Limb (tissue), 2 donors: ENCODE results near the gene STKLD1.
A peak's percentile ranks its signal among the peaks of the same experiment; 100 is the strongest.
"Not testable (repeated sequence)": the region's sequence is repeated elsewhere in the genome, so short reads cannot be mapped to it uniquely, and the experiment has no call there.

ENCODE experiments used
- DNase-seq, 2 donors: peaks; one replicate each; pipeline ENCODE4 v3.0.0-alpha.2; 2016; ENCODE audit errors: extremely low spot score in 2 of 2

The STKLD1 gene

GRCh38 chr9:133375724-133376654, at the start of gene STKLD1, which contains the start of gene SURF4:
STKLD1 (plus strand) TSS chr9:133376366; CDS start chr9:133376474, 108 bp downstream.
SURF4 (minus strand) TSS chr9:133376060; CDS start chr9:133375969, 91 bp downstream.
- DNase-seq = peak; percentile 97 to 98

- DNase-seq = not testable (repeated sequence)
Observed at GRCh38 chr9:133327021-133327420, 49.1 kb upstream of the STKLD1 start.

DNA sequence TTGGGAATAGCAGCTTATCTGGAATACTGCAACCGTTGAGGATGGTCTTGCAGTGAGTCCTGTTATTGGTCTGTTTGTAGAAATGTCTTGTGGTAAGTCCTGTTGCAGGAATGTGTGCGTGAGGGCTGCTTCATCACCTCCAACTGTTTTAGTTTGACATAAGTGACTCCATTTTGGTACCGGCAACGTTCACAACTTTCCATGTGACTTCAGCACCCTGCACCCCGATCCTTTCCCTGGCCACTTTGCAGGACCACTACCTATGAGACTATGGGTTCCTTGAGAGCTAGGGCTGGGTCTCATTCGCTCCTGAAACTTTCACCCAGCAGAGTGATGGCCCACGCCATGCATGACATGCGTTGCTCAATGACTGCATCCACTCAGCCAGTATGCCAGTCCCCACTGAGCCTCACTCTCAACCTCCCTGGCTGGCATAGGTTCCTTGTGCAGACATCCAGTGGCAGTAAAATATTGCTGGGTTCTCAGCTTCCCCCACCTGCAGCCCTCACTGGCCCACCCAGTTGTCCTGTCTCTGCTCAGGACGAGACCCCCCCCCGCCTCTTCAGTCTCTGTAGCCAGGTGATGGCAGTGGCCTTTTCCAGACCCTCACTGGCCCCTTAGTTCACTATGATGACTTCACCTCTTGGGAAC, 48.2 kb upstream of the STKLD1 start:
- DNase-seq = no peak

DNA sequence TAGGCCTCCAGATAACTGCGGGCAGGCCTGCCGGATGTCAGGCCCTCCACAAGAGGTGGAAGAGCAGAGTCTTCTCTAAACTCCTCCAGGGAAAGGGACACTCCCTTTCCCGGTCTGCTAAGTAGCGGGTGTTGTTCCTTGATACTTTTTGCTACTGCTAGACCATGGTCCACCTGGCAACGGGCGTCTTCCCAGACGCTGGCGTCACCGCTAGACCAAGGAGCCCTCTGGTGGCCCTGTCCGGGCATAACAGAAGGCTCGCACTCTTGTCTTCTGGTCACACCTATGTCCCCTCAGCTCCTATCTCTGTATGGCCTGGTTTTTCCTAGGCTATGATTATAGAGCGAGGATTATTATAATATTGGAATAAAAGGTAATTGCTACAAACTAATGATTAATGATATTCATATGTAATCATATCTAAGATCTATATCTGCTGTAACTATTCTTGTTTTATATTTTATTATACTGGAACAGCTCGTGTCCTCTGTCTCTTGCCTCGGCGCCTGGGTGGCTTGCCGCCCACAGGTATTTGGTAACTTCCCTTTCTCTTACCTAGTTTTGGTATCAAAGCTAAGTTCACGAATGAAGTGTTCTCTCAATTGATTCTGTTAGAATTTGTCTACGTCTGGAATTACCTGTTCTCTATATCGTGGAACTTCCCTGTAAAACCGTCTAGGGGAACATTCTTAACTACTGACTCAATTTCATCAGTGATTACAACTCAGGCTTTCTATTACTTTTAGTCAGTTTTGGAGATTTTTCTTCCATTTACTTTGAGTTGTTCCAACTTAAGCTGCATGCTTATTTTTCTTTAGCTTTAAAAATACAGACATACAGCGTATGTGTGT, 46.6 kb upstream of the STKLD1 start:
- DNase-seq = not testable (repeated sequence)

DNA sequence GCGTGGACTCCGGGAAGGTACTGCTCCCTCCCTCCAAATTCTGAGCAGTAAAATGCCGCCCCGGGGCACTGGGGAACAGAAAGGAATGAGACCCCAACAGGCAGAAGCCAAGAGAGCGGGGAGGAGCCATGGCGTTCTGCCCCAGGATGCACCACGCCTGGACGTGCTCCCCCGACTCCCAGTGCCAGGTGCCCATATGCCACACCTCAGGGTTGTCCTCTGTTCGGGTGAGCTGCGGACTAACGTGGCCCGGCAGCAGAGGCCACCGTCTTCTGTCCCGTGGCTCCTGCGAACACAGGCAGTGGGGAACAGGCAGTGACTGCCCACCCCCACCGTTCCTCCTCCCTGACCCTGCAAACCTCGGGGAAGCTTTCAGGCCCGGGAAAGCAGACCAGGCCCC, 44.9 kb upstream of the STKLD1 start:
- no peak for DNase-seq

DNA sequence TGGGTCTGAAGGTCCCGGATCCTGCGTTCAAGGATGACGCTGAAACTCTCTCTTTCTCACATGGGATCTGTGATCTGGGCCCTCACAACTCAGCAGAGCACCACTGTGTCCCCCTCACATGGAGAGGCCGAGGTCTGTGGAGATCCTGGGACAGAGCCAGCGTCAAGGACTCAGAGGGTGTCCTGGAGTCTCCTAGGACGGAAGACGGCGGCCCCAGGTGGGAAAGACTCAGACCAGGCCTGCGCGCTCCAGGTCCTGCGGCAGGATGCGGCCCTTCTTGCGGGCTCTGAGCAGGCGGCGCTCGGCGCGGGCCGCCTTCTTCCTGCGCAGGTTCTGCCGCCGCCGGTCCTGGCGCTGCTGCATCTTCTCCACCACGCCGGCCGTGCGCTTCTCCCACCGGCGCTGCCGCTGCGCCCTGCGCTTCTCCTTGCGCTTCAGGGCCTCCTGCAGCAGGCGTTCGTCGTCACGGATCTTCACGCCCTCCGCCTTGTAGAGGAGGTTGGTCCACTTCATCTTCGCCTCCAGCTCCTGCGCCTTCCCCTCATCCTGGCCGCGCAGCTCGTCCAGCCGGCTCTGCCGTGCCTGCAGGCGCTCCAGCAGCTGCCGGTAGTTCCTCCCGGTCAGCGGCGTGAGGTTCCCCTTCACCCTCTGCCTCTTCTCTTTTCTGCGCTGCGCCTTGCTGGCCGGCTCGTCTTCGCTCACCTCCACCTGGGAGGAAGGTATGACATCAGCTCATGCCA, 44.4 kb upstream of the STKLD1 start:
- no peak for DNase-seq

DNA sequence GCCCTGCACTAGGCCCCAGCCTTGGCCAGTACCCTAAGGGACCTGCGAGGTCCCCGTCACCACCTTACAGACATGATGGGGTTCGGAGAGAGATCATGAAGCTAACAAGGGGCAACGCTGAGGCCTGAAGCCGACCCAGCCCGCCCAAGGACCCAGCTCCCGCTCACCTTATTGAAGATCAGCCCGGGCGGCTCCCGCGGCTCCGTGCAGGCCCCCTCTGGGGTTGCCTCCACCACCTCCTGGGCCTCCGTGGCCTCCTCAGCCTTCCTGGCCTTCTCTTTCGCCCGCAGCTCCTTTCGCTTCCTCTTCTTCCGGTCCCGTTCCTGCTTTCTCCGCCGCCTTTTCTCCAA, 43.8 kb upstream of the STKLD1 start:
- no peak for DNase-seq

DNA sequence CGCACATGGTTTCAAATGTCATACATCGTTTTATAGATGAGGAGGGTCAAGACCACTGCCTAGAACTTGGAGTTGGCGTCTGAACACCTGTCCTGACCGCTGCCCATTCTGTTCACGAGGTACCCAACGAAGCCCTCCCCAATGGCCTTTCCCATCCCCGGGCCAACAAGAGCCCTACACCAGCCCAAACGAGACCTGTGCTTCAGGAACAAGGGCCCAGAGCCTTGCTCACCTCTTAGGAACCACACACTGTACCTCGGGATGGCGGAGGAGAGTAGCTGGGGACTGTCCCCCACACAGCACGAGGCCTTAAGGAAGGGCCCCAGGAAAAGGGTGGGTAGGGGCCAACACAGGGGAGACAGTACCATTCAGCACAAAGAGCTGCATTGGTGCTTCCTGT, 43.2 kb upstream of the STKLD1 start:
- DNase-seq = no peak

GRCh38 chr9:133333566-133333965, 42.6 kb upstream of the STKLD1 start:
- DNase-seq = no peak

GRCh38 chr9:133334161-133334560, 42.0 kb upstream of the STKLD1 start:
- DNase-seq = no peak

DNA sequence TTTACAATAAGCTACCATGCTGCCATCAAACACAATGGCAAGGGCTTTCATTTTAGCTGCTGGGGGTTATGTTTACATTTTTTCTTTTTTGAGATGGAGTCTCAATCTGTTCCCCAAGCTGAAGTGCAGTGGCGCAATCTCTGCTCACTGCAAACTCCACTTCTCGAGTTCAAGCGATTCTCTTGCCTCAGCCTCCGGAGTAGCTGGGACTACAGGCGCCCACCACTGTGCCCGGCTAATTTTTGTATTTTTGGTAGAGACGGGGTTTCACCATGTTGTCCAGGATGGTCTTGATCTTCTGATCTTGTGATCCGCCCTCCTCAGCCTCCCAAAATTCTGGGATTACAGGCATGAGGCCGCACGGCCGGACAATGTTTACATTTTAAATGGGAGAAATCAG, 41.3 kb upstream of the STKLD1 start:
- DNase-seq = not testable (repeated sequence)

DNA sequence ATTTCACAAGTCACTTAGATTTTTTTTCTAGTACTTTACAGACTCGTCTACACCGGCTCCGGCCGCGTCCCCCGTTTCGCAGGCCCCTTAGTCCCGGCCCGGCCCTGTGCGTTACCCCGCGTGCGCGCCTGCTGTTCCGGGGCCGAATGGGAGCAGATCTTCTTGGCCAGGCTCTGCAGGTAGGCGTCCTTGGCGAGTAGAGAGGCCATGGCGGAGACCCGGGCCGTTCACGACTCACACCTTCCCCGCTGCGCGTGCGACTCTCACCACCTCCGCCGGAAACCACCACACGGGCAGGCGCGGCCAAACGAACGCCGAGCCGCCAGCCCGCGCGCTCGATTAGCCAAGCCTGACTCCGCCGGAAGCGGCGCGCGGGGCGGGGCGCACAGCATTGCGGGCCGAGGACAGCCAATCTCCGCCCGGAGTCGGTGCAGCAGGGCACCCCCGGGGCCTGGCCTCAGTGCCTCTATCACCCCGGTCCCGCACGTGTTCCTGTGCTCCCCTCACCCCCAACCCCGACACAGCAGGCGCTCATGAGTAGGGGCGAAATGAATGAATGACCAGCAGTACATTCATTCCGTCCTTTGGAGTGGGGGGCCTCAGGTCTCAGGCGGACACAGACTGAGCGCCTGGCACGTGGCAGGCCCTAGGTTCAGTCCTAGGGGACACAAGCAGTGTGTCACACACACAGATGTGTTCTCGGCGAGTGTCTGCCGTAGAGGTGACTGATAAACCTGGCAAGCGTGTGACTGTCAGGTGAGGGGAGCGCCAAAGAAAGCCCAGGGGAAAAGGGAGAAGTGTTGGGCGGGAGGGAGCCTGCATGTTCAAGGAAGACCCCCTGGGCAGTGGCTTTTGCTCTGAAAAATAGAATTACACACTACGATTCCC, 40.0 kb upstream of the STKLD1 start, which contains the start of gene SURF6:
SURF6 (minus strand) TSS at position 265 of the 888 bp plus-strand sequence; CDS start at position 209, 56 bp downstream.
- peak; percentile 90 to 93 for DNase-seq

DNA sequence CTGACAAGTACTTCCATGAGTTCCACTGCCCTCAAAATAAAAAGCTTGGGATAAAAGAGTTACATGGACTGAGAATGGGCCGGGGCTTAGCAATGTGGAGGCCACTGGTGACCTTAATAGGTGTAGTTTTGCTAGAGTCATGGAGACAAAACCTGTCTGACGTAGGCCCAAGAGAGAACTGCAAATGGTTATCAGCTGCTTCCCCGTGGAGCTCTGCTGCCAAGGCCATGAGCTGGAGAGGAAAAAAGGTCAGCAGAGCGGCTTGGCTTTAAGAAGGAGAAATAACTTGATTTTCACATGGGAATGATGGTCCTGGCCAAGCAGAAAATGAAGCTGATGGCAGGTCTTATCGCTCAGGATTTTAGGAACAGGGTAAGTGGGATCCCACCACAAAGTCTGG, 36.5 kb upstream of the STKLD1 start:
- no peak for DNase-seq

DNA sequence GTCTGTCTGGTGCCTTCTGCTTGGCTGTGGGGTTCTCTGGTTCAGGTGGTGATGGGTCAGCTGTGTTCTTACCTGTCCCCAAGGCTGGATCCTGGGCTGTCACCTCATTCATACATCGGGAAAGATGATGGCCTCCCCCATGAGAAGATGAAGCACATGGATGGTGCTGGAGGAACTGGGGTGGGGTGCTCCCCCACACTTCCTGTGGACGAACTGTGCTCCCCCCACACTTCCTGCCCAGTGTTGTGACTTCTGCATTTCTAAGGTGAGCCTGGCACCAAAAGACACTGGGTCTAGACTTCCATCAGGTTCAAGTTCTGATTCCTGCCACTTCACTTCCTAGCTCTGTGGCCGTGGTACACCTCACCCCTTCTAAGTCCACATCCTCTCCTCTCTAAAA, 35.9 kb upstream of the STKLD1 start:
- DNase-seq = no peak

- DNase-seq = no peak
Observed at GRCh38 chr9:133340916-133341315, 35.2 kb upstream of the STKLD1 start.

DNA sequence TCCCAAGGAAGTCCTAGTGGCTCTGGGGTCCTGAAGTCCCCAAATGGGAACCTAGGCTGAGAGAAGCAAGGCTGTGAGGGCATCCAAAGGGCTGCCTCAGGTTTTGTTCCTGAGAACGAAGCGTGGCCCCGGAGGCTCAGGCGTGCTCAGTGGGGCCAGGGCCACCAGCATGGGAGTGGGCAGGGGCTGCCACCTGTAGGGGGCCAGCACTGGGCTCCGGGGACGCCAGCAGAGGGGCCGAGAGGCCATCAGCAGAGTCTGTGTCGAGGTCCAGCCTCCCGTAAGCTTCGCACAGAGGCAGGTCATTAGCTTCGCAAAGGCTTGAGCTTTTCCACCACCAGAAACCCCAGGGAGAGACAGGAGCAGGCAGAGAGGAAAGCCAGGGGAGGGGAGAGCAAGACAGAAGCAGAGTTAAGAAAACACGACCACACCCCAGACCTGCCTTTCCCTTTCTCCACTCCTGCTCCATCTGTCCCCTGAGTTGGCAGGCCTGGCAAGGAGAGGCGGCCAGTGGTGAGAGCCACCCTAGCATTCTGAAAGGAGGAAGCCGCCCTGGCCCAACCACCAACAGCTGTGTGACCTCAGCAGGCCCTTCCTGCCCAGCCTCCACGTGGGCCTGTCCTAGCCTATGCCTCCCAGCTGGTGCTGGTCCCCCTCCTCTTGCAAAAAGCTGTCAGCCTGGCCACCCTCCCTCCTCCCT, 34.6 kb upstream of the STKLD1 start:
- no peak for DNase-seq

DNA sequence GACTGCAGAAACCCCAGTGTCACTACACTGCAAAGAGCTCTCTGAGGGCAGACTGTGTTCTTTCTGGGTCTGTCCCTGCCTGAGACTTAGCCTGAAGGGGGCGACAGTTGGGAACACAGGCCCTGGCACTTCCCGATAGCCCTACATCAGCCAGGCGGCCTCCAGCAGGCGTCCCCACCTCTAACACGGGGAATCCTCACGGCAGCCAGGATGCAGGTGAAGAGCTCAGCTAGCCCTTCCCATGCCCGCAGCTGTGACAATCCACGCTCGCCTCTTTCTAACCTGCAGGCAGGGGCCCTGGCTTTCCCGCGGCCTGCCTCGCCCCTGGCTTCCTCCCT, 34.1 kb upstream of the STKLD1 start:
- DNase-seq = no peak

- no peak for DNase-seq
Observed at GRCh38 chr9:133342570-133342969, 33.6 kb upstream of the STKLD1 start.

GRCh38 chr9:133344071-133344470, 32.1 kb upstream of the STKLD1 start:
- DNase-seq = no peak
